ENCODE data around the gene NTSR1. TPM values are rescaled to one million over a fixed set of nuclear protein-coding genes. Genes with fewer than 3 reads are reported as not detected.

Gene NTSR1
- total and polyA plus RNA-seq, 8 donors = 0.06 to 15.9 (median 0.28) TPM; not detected in 5

DNA sequence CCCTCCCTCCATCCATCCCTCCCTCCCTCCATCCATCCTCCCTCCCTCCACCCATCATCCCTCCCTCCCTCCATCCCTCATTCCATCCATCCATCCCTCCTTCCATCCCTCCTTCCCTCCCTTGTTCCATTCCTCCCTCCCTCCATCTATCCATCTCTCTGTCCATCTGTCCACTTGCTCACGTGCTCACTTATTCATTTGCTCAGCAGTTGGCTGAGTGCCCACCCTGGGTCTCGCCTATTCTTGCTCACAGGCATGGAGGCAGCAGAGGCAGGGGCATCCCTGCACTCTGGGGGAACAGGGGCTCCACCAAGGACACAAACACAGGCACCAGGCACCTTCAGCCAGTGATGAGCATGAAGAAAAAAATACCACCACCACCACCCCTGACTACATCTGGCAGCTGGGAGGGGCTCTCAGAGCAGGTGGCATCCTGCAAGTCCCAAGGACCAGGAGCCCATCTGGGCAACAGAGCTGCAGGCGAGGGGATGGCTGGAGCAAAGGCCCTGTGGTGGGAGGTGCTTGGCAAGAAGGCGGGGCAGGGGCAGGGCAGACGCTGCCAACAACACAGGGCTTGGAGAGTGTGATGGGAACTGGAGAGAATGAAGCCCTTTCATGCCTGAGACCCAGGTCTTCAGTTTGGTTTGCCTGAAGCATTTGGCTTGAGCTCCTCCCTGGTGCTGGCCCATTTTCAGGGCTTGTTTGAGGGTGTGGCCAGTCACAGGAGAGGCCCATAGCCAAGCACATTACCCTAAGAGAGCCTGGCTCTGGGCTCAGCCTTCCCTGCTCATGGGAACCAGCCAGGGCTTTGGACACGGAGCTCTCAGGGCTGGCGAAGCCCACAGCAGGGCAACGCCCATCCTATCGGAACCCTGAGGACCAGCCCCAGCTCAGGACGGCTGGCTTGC lies 47.4 kb downstream of the NTSR1 start:
- H3K36me3 ChIP-seq = no peaks in the 10 kb centered on the region
- intact Hi-C loops (cut with DNase I; ENCODE audit: low total_unique reads) = no loop called here
- WGBS, 5 donors = 23 to 31% (median 28%) methylated on average over 10 of the region's 10 CpGs
- H3K4me3 ChIP-seq = no peak overlapping the region
- peaks cover 15 to 23% (median 18%) of the 10 kb centered on the region in 4 donors for H3K4me1 ChIP-seq
- H3K27ac ChIP-seq = no peak overlapping the region
- TF ChIP-seq POLR2AphosphoS5 (IDR thresholded peaks at IDR 0.05) (no peak), EP300 (IDR thresholded peaks at IDR 0.05) (no peak), POLR2A (IDR thresholded peaks at IDR 0.05) (no peak)
- TF ChIP-seq, protein P1, sequence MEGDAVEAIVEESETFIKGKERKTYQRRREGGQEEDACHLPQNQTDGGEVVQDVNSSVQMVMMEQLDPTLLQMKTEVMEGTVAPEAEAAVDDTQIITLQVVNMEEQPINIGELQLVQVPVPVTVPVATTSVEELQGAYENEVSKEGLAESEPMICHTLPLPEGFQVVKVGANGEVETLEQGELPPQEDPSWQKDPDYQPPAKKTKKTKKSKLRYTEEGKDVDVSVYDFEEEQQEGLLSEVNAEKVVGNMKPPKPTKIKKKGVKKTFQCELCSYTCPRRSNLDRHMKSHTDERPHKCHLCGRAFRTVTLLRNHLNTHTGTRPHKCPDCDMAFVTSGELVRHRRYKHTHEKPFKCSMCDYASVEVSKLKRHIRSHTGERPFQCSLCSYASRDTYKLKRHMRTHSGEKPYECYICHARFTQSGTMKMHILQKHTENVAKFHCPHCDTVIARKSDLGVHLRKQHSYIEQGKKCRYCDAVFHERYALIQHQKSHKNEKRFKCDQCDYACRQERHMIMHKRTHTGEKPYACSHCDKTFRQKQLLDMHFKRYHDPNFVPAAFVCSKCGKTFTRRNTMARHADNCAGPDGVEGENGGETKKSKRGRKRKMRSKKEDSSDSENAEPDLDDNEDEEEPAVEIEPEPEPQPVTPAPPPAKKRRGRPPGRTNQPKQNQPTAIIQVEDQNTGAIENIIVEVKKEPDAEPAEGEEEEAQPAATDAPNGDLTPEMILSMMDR (IDR thresholded peaks at IDR 0.05) = no peak
- H3K27me3 ChIP-seq = peaks cover 0 to 40% (median 0%) of the 10 kb centered on the region in 3 donors
- DNase-seq = peak in 1 of 2 donors; percentile 46
- H3K9me3 ChIP-seq = no peaks in the 10 kb centered on the region

DNA sequence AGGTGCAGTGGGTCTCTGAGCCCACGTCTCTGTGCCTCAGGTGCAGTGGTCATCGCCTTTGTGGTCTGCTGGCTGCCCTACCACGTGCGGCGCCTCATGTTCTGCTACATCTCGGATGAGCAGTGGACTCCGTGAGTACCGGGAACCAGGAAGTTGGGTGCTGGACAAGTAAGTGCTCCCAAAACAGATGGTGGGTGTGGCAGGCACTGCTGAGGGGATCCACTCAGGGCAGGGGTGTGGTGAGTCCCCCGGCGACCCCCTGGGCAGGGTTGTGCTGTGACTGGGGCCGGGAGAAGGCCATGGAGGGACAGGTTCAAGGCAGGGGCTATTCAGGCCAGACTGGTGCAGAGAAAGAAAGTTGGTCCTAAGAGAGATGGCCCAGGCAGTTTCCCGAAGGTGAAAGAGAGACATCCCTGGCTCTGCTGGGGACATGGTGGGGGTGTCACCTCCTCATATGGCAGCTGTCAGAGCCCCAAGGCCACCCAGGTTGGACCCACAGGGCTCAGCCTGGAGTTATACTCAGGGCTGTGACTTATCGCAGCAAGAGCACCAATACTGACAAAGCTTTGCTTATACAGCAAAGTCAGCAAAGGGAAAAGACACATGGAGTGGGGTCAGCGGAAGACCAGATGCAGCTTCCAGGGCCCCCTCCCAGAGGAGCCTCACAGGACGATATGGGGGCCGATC lies 49.7 kb downstream of the NTSR1 start:
- Histone ChIP-seq H3K27ac (no peak overlapping the region), H3K36me3 (no peaks in the 10 kb centered on the region), H3K9me3 (no peaks in the 10 kb centered on the region), H3K4me1 (peaks cover 7 to 15% (median 14%) of the 10 kb centered on the region in 4 donors), H3K27me3 (peaks cover 0 to 42% (median 0%) of the 10 kb centered on the region in 3 donors), H3K4me3 (no peak overlapping the region)
- TF ChIP-seq POLR2AphosphoS5 (IDR thresholded peaks at IDR 0.05) (no peak), POLR2A (IDR thresholded peaks at IDR 0.05) (no peak), EP300 (IDR thresholded peaks at IDR 0.05) (no peak)
- TF ChIP-seq, protein P1 (IDR thresholded peaks at IDR 0.05) = no peak
- WGBS, 5 donors = 73 to 80% (median 79%) methylated on average over 11 to 16 of the region's 16 CpGs
- no peak for DNase-seq
- intact Hi-C loops (cut with DNase I; ENCODE audit: low total_unique reads) = no loop called here

DNA sequence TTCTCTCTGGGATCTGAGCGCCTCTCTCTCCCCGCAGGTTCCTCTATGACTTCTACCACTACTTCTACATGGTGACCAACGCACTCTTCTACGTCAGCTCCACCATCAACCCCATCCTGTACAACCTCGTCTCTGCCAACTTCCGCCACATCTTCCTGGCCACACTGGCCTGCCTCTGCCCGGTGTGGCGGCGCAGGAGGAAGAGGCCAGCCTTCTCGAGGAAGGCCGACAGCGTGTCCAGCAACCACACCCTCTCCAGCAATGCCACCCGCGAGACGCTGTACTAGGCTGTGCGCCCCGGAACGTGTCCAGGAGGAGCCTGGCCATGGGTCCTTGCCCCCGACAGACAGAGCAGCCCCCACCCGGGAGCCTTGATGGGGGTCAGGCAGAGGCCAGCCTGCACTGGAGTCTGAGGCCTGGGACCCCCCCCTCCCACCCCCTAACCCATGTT lies 51.4 kb downstream of the NTSR1 start:
- TF ChIP-seq, protein P1 (IDR thresholded peaks at IDR 0.05) = no peak
- TF ChIP-seq EP300 (IDR thresholded peaks at IDR 0.05) = no peak
- TF ChIP-seq POLR2A (IDR thresholded peaks at IDR 0.05) = no peak
- TF ChIP-seq POLR2AphosphoS5 (IDR thresholded peaks at IDR 0.05) = no peak
- intact Hi-C loops (cut with DNase I; ENCODE audit: low total_unique reads) = no loop called here
- H3K27me3 ChIP-seq = peaks cover 0 to 51% (median 0%) of the 10 kb centered on the region in 3 donors
- H3K4me1 ChIP-seq = peaks cover 7 to 15% (median 14%) of the 10 kb centered on the region in 4 donors
- H3K4me3 ChIP-seq = no peak overlapping the region
- H3K9me3 ChIP-seq = no peaks in the 10 kb centered on the region
- H3K27ac ChIP-seq = no peak overlapping the region
- peak in 1 of 2 donors; percentile 36 for DNase-seq
- H3K36me3 ChIP-seq = no peaks in the 10 kb centered on the region
- WGBS, 5 donors = 82 to 86% (median 85%) methylated on average over 19 to 20 of the region's 20 CpGs

DNA sequence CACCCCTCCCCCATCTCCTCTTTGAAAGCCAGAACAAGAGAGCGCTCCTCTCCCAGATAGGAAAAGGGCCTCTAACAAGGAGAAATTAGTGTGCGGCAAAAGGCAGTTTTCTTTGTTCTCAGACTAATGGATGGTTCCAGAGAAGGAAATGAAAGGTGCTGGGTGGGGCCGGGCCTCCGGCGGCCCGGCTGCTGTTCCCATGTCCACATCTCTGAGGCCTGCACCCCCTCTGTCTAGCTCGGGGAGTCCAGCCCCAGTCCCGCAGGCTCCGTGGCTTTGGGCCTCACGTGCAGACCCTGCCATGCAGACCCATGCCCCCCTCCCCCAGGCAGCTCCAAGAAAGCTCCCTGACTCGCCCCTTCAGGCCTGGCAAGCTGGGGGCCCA lies 51.8 kb downstream of the NTSR1 start:
- H3K9me3 ChIP-seq = no peaks in the 10 kb centered on the region
- H3K4me3 ChIP-seq = no peak overlapping the region
- H3K36me3 ChIP-seq = no peaks in the 10 kb centered on the region
- no peak overlapping the region for H3K27ac ChIP-seq
- H3K4me1 ChIP-seq = peaks cover 7 to 15% (median 14%) of the 10 kb centered on the region in 4 donors
- WGBS, 5 donors = 36 to 52% (median 46%) methylated on average over 10 to 11 of the region's 11 CpGs
- TF ChIP-seq POLR2AphosphoS5 (IDR thresholded peaks at IDR 0.05) = no peak
- TF ChIP-seq EP300 (IDR thresholded peaks at IDR 0.05) = no peak
- TF ChIP-seq, protein P1 (IDR thresholded peaks at IDR 0.05) = no peak
- TF ChIP-seq POLR2A (IDR thresholded peaks at IDR 0.05) = no peak
- intact Hi-C loops (cut with DNase I; ENCODE audit: low total_unique reads) = no loop called here
- DNase-seq = peak in 1 of 2 donors; percentile 67
- H3K27me3 ChIP-seq = peaks cover 0 to 55% (median under 1%) of the 10 kb centered on the region in 3 donors
